K562 (cell line): ENCODE measurements around the gene PRAC2. TPM values are rescaled to one million over a fixed set of nuclear protein-coding genes. Genes with fewer than 3 reads are reported as not detected.

Source experiments
- ATAC-seq: fragments of 200-7000 bp; cut with Tn5 transposase; 3 replicates; pipeline ENCODE4 v1.9.1; 2020; ENCODE audit warnings: moderate library complexity
- BruUV-seq: library from RNA; stranded (reverse); fragments of 400-500 nt; replicated peaks from 2 replicates; lab custom pipeline; 2021; lab: Mats Ljungman, UMichigan
- CTCF ChIA-PET: fragments of 300-600 bp; formaldehyde crosslinking; extraction: SDS; loops from one replicate; lab custom pipeline; 2021; ENCODE audit warnings: low intra/inter-chr PET ratio; lab: Yijun Ruan, JAX
- POLR2A ChIA-PET: fragments of 300-600, 350-650 bp; sonication (Branson Sonifier 250); formaldehyde crosslinking; extraction: SDS; loops from one replicate; lab custom pipeline; 2021; ENCODE audit warnings: antibody characterized with exemption, inconsistent platforms; lab: Yijun Ruan, JAX
- DNase-seq, 4 experiments: peaks; one replicate each; pipeline versions ENCODE4 v3.0.0 to v3.0.0-alpha.2; 2011 to 2018; ENCODE audit warnings: low spot score in 3 of 4, mixed read lengths in 3 of 4; ENCODE audit errors: extremely low read depth in 1 of 4
- FAIRE-seq: peaks from 2 replicates; lab custom pipeline; 2011; peaks lifted over from hg19 to GRCh38; lab: Jason Lieb, UNC
- H2AFZ ChIP-seq: 2 replicates; pipeline ENCODE4 v1.6.0; 2011; ENCODE audit warnings: low read depth, low read length, control low read depth, inconsistent platforms
- H3K27ac ChIP-seq: fragments of 200-600 bp; 3 replicates; pipeline ENCODE4 v1.8.0; 2011; ENCODE audit warnings: low read depth, mild to moderate bottlenecking, control low read depth, inconsistent platforms, low read length, moderate library complexity, mixed read lengths; ENCODE audit errors: extremely low read depth
- H3K27me3 ChIP-seq, 2 experiments: fragments of 300-600 bp in 1 of 2; 2 replicates in 1 of 2; 3 replicates in 1 of 2; pipeline versions ENCODE4 v1.6.0 to v1.8.0; 2011; ENCODE audit warnings: inconsistent platforms in 2 of 2, low read length in 2 of 2, mild to moderate bottlenecking in 1 of 2, mixed read lengths in 1 of 2, moderate library complexity in 1 of 2; ENCODE audit not compliant: control insufficient read depth in 2 of 2, insufficient read depth in 2 of 2
- H3K36me3 ChIP-seq: fragments of 300-600 bp; 3 replicates; pipeline ENCODE4 v1.8.0; 2011; ENCODE audit warnings: mild to moderate bottlenecking, low read length, inconsistent platforms; ENCODE audit not compliant: control insufficient read depth, insufficient read depth
- H3K4me1 ChIP-seq, 2 experiments: fragments of 200-600 bp in 1 of 2; replicated peaks in 1 of 2; 2 replicates in 1 of 2; 3 replicates in 1 of 2; pipeline versions ENCODE4 v1.5.1 to v1.8.0; 2011; ENCODE audit warnings: inconsistent platforms in 2 of 2, low read length in 2 of 2, mild to moderate bottlenecking in 1 of 2, mixed read lengths in 1 of 2, moderate library complexity in 1 of 2; ENCODE audit not compliant: control insufficient read depth in 2 of 2, insufficient read depth in 2 of 2
- H3K4me2 ChIP-seq: 2 replicates; pipeline ENCODE4 v1.6.1; 2011; ENCODE audit warnings: low read length, control low read depth, inconsistent platforms, mixed read lengths; ENCODE audit not compliant: insufficient read depth
- H3K4me3 ChIP-seq: fragments of 200-600 bp; sonication (generic), shearing (Covaris generic); 2 replicates; pipeline ENCODE4 v1.5.1; 2016; ENCODE audit warnings: control low read depth, inconsistent platforms
- H3K79me2 ChIP-seq: fragments of 200-600 bp; 3 replicates; pipeline ENCODE4 v1.8.0; 2011; ENCODE audit warnings: low read length, inconsistent platforms; ENCODE audit not compliant: control insufficient read depth, insufficient read depth
- H3K9ac ChIP-seq, 2 experiments: 2 replicates each; pipeline versions ENCODE4 v1.6.0 to v1.6.1; 2011; ENCODE audit warnings: low read depth in 2 of 2, low read length in 2 of 2, control low read depth in 1 of 2, inconsistent platforms in 1 of 2, mild to moderate bottlenecking in 1 of 2, mixed read lengths in 1 of 2; ENCODE audit not compliant: insufficient read depth in 1 of 2
- H3K9me1 ChIP-seq: one replicate; pipeline ENCODE4 v1.6.0; 2011; ENCODE audit warnings: inconsistent platforms, mild to moderate bottlenecking, low read length, moderate library complexity; ENCODE audit not compliant: control insufficient read depth, insufficient read depth
- H3K9me3 ChIP-seq: replicated peaks from 2 replicates; pipeline ENCODE4 v1.5.1; 2011; ENCODE audit warnings: low read depth, low read length, inconsistent platforms; ENCODE audit not compliant: control insufficient read depth, insufficient read depth
- H4K20me1 ChIP-seq: replicated peaks from 2 replicates; pipeline ENCODE4 v1.6.1; 2011; ENCODE audit warnings: low read length, inconsistent platforms, mixed read lengths; ENCODE audit not compliant: control insufficient read depth, insufficient read depth
- BMI1 ChIP-seq: fragments of 150-350 bp; IDR thresholded peaks from 2 replicates; pipeline ENCODE4 v1.6.1; 2014; ENCODE audit warnings: low read length
- CBX2 ChIP-seq: fragments of 200-600 bp; sonication (generic); IDR thresholded peaks from one replicate; pipeline ENCODE4 v1.6.1; 2012; ENCODE audit warnings: mild to moderate bottlenecking, low read length, inconsistent platforms; ENCODE audit not compliant: insufficient read depth, poor library complexity, severe bottlenecking
- CBX8 ChIP-seq: fragments of 200-600 bp; sonication (generic); IDR thresholded peaks from 2 replicates; pipeline ENCODE4 v1.6.1; 2012; ENCODE audit warnings: borderline replicate concordance, mixed run types, low read depth, mild to moderate bottlenecking, moderate library complexity, mixed read lengths, low read length, control low read depth, inconsistent platforms; ENCODE audit not compliant: poor library complexity, severe bottlenecking; ENCODE audit errors: extremely low read depth
- MEF2A ChIP-seq: IDR thresholded peaks from 2 replicates; pipeline ENCODE4 v1.6.1; 2011; ENCODE audit warnings: low read depth, mild to moderate bottlenecking, low read length, moderate library complexity; ENCODE audit not compliant: control insufficient read depth
- NFIC ChIP-seq: fragments of 450-650 bp; IDR thresholded peaks from 2 replicates; pipeline ENCODE4 v1.6.1; 2017; ENCODE audit warnings: mild to moderate bottlenecking, inconsistent platforms
- RNF2 ChIP-seq: sonication (generic); IDR thresholded peaks from 2 replicates; pipeline ENCODE4 v1.6.1; 2016
- ZFP36 ChIP-seq: fragments of 150-350 bp; IDR thresholded peaks from 2 replicates; pipeline ENCODE4 v1.6.1; 2018; ENCODE audit warnings: low read length, low read depth; ENCODE audit not compliant: partially characterized antibody
- ZNF282 ChIP-seq: sonication (generic); formaldehyde crosslinking; IDR thresholded peaks from 2 replicates; pipeline ENCODE4 v1.8.1; 2023; ENCODE audit warnings: missing genetic modification reagents
- WGBS: fragments of 100-300 bp; shearing (Covaris generic); methylation state at CpG from one replicate; pipeline ENCODE4 v1.1.6; 2016; ENCODE audit warnings: low coverage, mixed read lengths; ENCODE audit not compliant: insufficient coverage; ENCODE audit errors: missing lambda C conversion rate; 5-methylcytosine and 5-hydroxymethylcytosine counted together
- in situ Hi-C: fragments of 300-500 bp; cut with MboI; formaldehyde crosslinking; loops from 4 replicates; pipeline ENCODE4 v1.15.0; 2018; ENCODE audit warnings: inconsistent platforms, mixed read lengths
- intact Hi-C: fragments of 100-400 bp; cut with micrococcal nuclease; formaldehyde crosslinking; loops from 2 replicates; pipeline ENCODE4 v1.14.2; 2022
- polyA plus RNA-seq, 8 experiments: library from polyadenylated mRNA; depleted of rRNA in 4 of 8; stranded (reverse) in 5 of 8; unstranded in 3 of 8; fragments of >200 nt; fragmentation: Nextera tagmentation in 2 of 8; fragmentation: Illumina TruSeq in 1 of 8; extraction: Ambion mirVana in 2 of 8; extraction: Trizol in 1 of 8; gene quantifications; 2 replicates each; pipeline versions ENCODE4 v1.2.1 to v1.2.3, GENCODE V29; 2011 to 2014; ENCODE audit warnings: inconsistent platforms in 1 of 8, missing spikeins in 1 of 8
- total RNA-seq, 7 experiments: library from RNA; depleted of rRNA in 6 of 7; stranded (reverse); fragments of >200 nt in 6 of 7; fragmentation: Illumina TruSeq in 2 of 7; extraction: Trizol in 2 of 7; gene quantifications; 2 replicates each; pipeline versions ENCODE4 v1.2.1 to v1.2.3, GENCODE V29; 2011 to 2021; ENCODE audit warnings: low replicate concordance in 1 of 7

The PRAC2 gene
- total and polyA plus RNA-seq, 9 of the 15 experiments (the other 6 are each of a cell fraction or from before 2014, with no cell fraction given) = not detected

DNA sequence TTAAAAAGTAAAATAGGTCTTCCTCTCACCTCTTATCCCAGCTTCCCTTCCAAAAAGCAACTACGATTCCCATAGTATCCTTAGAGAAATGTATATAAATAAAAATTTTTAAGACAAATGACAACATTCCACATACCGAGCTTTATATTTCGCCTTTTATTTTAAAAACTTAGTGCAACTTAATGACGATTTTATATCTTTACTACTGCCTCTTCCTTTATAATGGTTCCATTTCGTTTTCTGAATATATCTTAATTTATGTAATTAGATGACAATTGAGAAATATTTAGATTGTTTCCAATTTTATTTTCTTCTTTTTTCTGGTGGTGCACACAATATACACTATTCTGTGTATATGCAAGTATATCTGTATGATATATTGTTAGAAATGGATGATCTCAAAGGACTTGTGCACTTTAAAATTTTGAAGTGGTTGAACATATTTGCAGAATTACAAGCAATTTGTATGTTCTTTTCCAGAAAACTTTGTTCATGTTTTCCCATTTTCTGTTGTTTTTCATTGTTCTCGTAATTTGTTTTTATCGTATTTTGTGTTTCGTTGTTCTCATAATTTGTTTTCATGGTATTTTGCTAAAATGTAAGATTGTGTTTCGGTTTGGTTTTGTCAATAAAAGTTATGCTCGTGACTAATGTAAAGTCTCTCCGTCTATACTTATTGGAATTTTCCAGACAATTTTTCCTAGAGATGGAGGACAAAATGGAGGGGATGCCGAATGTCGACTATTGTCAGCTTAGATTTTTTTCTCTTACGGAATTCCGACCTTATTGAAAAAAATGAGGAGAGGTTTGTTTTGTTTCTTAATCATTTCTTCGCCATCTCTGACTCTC, 26.0 kb downstream of the PRAC2 start:
- TF ChIP-seq CBX2 (peak; percentile 100), NFIC (peak; percentile 36; the same call in 1 of the 2 replicates), CBX8 (peak; percentile 100), MEF2A (no peak), RNF2 (peak; percentile 77), ZNF282 (CRISPR knock-in tag) (no peak), BMI1 (peak; percentile 90), ZFP36 (peak; percentile 78)
- no TSS peak for BruUV-seq
- ATAC-seq (no peak), FAIRE-seq (peak; percentile 44), DNase-seq (no peak)
- H3K79me2 ChIP-seq = no peaks in the 10 kb centered on the region
- H3K9me1 ChIP-seq = no peaks in the 10 kb centered on the region
- no peak overlapping the region for H3K27ac ChIP-seq
- no peak overlapping the region for H3K4me3 ChIP-seq
- H3K9me3 ChIP-seq = no peaks in the 10 kb centered on the region
- no peak overlapping the region for H2AFZ ChIP-seq
- no peak overlapping the region for H3K9ac ChIP-seq
- peaks cover 72 to 83% of the 10 kb centered on the region in 2 experiments for H3K27me3 ChIP-seq
- peaks cover 10% of the 10 kb centered on the region; the same call in 1 of the 2 replicates for H4K20me1 ChIP-seq
- intact Hi-C loops = no loop called here
- ChIA-PET CTCF (no interaction called here), POLR2A (interaction anchor here (0.6 to 1.3 kb wide), 2 partner anchors 21 to 1029 kb away, joined by 3 to 4 read pairs; partner anchors contain the start of gene HOXB13)
- no peak overlapping the region for H3K4me2 ChIP-seq
- peaks cover 0 to 13% of the 10 kb centered on the region in 2 experiments; a peak in 1 of 5 replicates for H3K4me1 ChIP-seq
- in situ Hi-C loops = no loop called here
- no peaks in the 10 kb centered on the region for H3K36me3 ChIP-seq
- 1% methylated on average over 16 of the region's 16 CpGs for WGBS
